HUES6 (cell line): ENCODE results near the gene KCNMA1.

Experiments
- H3K27ac ChIP-seq: 2 replicates; pipeline ENCODE4 v1.7.0; 2013; ENCODE audit warnings: low read depth, mild to moderate bottlenecking, low read length, inconsistent platforms
- H3K27me3 ChIP-seq: 2 replicates; pipeline ENCODE4 v1.6.1; 2013; ENCODE audit warnings: low read length; ENCODE audit not compliant: control insufficient read depth, insufficient read depth
- H3K36me3 ChIP-seq: 2 replicates; pipeline ENCODE4 v1.6.1; 2013; ENCODE audit warnings: low read length; ENCODE audit not compliant: control insufficient read depth, insufficient read depth
- H3K4me1 ChIP-seq: 2 replicates; pipeline ENCODE4 v1.6.1; 2013; ENCODE audit warnings: low read length; ENCODE audit not compliant: control insufficient read depth, insufficient read depth
- H3K4me3 ChIP-seq: 2 replicates; pipeline ENCODE4 v1.5.1; 2013; ENCODE audit warnings: low read depth, low read length
- H3K9ac ChIP-seq: one replicate; pipeline ENCODE4 v1.6.1; 2013; ENCODE audit warnings: mild to moderate bottlenecking, low read length
- H3K9me3 ChIP-seq: 2 replicates; pipeline ENCODE4 v1.6.1; 2013; ENCODE audit warnings: low read depth, low read length; ENCODE audit not compliant: control insufficient read depth, insufficient read depth

Gene KCNMA1

DNA sequence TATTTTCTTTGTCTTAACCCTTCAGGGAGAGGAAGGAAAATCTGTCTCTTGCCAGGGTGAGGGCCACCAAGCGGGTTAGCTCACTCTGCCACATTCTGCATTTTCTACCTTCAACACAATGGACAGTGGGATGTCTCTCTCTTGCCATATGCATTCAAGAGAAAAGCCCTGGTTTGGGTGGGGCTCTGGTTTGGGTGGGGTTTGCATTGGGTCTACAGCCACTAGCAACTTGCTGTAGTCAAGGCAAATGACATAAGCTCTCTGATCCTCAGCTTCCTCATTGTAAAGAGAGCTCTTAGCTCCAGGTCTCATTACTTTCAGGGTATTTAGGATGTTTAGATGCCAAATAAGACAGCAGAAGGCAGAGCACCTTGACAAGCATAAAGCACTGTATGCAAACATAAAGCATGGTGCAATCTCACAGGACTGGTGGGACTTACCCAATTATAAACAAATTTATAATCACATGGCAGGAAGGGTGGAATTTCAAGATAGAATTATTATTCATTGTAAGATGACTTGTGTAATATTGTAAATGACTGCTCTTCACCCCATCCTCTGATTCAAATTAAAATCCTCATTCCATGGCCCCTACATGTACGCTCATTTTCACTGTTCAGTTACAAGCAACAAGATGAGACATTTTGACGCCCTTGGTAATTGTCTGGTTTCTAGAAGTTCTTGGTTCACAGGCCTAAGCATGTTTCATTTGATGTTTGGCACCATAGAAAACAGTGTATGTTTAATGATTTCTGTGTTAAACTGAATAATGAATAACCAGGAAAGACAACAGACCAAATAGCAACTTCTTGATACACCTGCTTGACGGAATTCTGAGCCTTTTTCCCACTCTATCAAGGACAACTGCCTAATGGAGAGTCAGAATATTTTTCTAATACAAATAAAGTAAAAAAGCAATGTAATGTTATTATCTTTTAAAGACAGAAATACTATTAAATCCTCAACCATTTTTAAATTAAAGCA, 258.9 kb downstream of the KCNMA1 start:
- H3K9me3 ChIP-seq, result no peaks in the 10 kb centered on the region
- H3K4me3 ChIP-seq, result no peak overlapping the region
- no peaks in the 10 kb centered on the region for H3K4me1 ChIP-seq
- H3K9ac ChIP-seq, result no peak overlapping the region
- H3K27me3 ChIP-seq, result no peaks in the 10 kb centered on the region; the same call in 1 of the 2 replicates
- no peaks in the 10 kb centered on the region for H3K36me3 ChIP-seq
- H3K27ac ChIP-seq, result no peak overlapping the region

GRCh38 chr10:77377678-77378352, 259.8 kb downstream of the KCNMA1 start:
- H3K27ac ChIP-seq, result no peak overlapping the region
- H3K9ac ChIP-seq, result no peak overlapping the region
- H3K36me3 ChIP-seq, result no peaks in the 10 kb centered on the region

DNA sequence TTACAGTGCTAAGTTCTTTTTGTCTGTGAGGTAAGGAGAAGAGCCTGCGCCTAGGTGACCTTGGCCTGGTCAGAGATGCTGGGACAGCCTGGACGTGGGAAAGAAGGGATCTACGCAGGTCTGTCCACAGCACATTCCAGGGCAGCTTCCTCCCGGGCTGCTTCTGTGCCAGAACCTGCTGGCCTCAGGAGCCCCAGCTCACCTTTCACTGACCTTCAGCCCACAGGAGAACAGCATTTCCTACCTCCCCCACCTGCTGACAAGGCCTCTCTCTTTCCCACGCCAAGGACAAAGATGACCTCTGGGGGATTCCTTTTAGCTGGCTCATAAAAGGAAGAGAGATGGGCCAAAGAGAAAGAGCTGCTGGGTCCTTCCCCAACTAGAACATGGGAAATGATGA, 260.6 kb downstream of the KCNMA1 start:
- Histone ChIP-seq H3K36me3 (no peaks in the 10 kb centered on the region), H3K4me3 (no peak overlapping the region), H3K4me1 (peaks cover 7% of the 10 kb centered on the region), H3K27me3 (no peaks in the 10 kb centered on the region; the same call in 1 of the 2 replicates), H3K27ac (no peak overlapping the region), H3K9me3 (no peaks in the 10 kb centered on the region), H3K9ac (no peak overlapping the region)

More at GRCh38 chr10:77377678-77378352, 259.8 kb downstream of the KCNMA1 start:
- Histone ChIP-seq H3K27me3 (no peaks in the 10 kb centered on the region; the same call in 1 of the 2 replicates), H3K4me1 (no peaks in the 10 kb centered on the region), H3K9me3 (no peaks in the 10 kb centered on the region), H3K4me3 (no peak overlapping the region)

DNA sequence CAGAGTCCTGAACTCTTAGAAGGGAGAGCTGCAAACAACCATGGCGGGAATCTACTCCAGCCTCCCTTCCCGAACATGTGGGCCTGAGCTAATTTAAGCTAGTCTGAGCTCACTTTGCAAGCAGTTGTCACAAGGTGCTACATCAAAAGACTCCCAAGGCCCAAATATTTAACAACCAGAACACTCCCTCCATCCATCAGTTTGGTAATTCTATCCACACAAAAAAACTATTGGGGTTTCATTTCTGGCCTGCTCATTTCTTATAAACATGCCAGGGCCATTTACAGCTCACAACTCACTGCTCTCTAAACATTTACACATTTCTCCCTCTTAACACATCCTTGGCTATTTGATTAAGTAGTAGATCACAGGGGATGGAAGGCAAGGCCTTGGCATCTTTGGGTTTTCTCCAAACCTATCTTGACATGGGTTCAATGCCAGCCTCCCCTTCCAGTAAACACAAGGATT, 263.4 kb downstream of the KCNMA1 start:
- Histone ChIP-seq H3K27me3 (no peaks in the 10 kb centered on the region), H3K27ac (no peak overlapping the region), H3K36me3 (no peaks in the 10 kb centered on the region), H3K4me3 (no peak overlapping the region), H3K4me1 (peaks cover 9% of the 10 kb centered on the region), H3K9me3 (no peaks in the 10 kb centered on the region), H3K9ac (no peak overlapping the region)

- Histone ChIP-seq H3K4me1 (peaks cover 9% of the 10 kb centered on the region), H3K27me3 (no peaks in the 10 kb centered on the region), H3K9ac (no peak overlapping the region), H3K4me3 (no peak overlapping the region), H3K36me3 (no peaks in the 10 kb centered on the region), H3K9me3 (no peaks in the 10 kb centered on the region), H3K27ac (no peak overlapping the region)
Observed at GRCh38 chr10:77371848-77372799, 265.5 kb downstream of the KCNMA1 start.

- no peaks in the 10 kb centered on the region for H3K36me3 ChIP-seq
- H3K9me3 ChIP-seq, result no peaks in the 10 kb centered on the region
- no peak overlapping the region for H3K4me3 ChIP-seq
- no peak overlapping the region for H3K27ac ChIP-seq
- H3K9ac ChIP-seq, result no peak overlapping the region
- no peaks in the 10 kb centered on the region for H3K27me3 ChIP-seq
- H3K4me1 ChIP-seq, result peaks cover 9% of the 10 kb centered on the region
Observed at GRCh38 chr10:77371421-77371820, 266.2 kb downstream of the KCNMA1 start.

DNA sequence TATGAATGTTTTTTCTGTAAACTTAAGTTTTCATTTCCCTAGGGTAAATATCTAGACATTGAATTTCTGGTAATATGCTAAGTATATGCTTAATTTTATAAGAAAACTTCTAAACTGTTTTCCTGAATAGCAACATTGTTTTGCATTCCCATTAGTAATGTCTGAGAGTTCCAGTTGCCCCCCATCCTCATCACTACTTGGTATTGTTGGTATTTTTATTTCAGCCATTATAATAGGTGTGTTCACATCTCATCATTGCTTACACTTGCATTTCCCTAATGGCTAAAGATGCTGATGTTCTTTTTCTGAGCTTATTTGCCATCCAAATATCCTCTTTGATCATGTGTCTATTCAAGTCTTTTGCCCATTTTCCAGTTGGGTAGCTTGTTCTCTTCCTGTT, 269.6 kb downstream of the KCNMA1 start:
- H3K27me3 ChIP-seq, result no peaks in the 10 kb centered on the region
- no peak overlapping the region for H3K4me3 ChIP-seq
- H3K9ac ChIP-seq, result no peak overlapping the region
- H3K4me1 ChIP-seq, result peaks cover 9% of the 10 kb centered on the region
- no peak overlapping the region for H3K27ac ChIP-seq
- H3K9me3 ChIP-seq, result no peaks in the 10 kb centered on the region
- no peaks in the 10 kb centered on the region for H3K36me3 ChIP-seq

- Histone ChIP-seq H3K27ac (no peak overlapping the region), H3K4me1 (no peaks in the 10 kb centered on the region)
Observed at GRCh38 chr10:77363210-77363609, 274.4 kb downstream of the KCNMA1 start.

GRCh38 chr10:77361831-77362230, 275.8 kb downstream of the KCNMA1 start:
- no peak overlapping the region for H3K4me3 ChIP-seq
- H3K36me3 ChIP-seq, result no peaks in the 10 kb centered on the region
- H3K9me3 ChIP-seq, result no peaks in the 10 kb centered on the region
- no peak overlapping the region for H3K27ac ChIP-seq
- no peak overlapping the region for H3K9ac ChIP-seq
- H3K27me3 ChIP-seq, result no peaks in the 10 kb centered on the region
- H3K4me1 ChIP-seq, result no peaks in the 10 kb centered on the region

More at GRCh38 chr10:77363210-77363609, 274.4 kb downstream of the KCNMA1 start:
- Histone ChIP-seq H3K4me3 (no peak overlapping the region), H3K9me3 (no peaks in the 10 kb centered on the region), H3K9ac (no peak overlapping the region), H3K27me3 (no peaks in the 10 kb centered on the region), H3K36me3 (no peaks in the 10 kb centered on the region)

DNA sequence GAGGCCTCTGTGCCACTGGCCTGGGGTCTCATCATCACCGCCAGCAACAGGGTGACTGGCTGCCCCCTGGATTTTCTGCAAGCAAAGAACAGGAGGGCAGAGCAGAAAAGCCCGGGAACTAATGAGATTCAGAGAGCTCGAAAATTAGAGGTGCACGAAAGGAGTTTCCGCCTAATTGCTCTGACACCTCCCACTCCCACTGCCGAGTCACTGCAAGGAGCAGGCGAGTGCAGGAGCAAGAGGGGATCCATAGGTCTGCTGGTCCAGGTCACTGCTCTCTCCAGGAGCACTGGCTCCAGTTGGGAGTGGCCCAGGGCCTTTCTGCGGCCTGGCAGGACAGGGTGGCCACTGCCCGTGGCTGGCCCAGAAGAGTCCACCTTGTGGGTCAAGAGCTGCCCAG, 276.2 kb downstream of the KCNMA1 start:
- Histone ChIP-seq H3K9me3 (no peaks in the 10 kb centered on the region), H3K4me1 (no peaks in the 10 kb centered on the region), H3K4me3 (no peak overlapping the region), H3K9ac (no peak overlapping the region), H3K27ac (no peak overlapping the region), H3K27me3 (no peaks in the 10 kb centered on the region), H3K36me3 (no peaks in the 10 kb centered on the region)
